HFF-Myc (cell line): Measurements from ENCODE around the gene GABARAPL1.
"Not testable (repeated sequence)": the region's sequence is repeated elsewhere in the genome, so short reads cannot be mapped to it uniquely, and the experiment has no call there.

ENCODE experiments used
- DNase-seq: peaks from one replicate; pipeline ENCODE4 v3.0.0-alpha.2; 2011; ENCODE audit warnings: low read depth; ENCODE audit errors: extremely low read depth
- H3K4me3 ChIP-seq: replicated peaks from 2 replicates; pipeline ENCODE4 v1.5.1; 2011; ENCODE audit warnings: low read depth, mild to moderate bottlenecking, control low read depth, low read length
- TF ChIP-seq, protein P1 (sequence below): IDR thresholded peaks from 2 replicates; pipeline ENCODE4 v1.5.1; 2012; ENCODE audit warnings: mild to moderate bottlenecking, low read depth, low read length, control low read depth; ENCODE audit errors: missing control alignments

The GABARAPL1 gene

DNA sequence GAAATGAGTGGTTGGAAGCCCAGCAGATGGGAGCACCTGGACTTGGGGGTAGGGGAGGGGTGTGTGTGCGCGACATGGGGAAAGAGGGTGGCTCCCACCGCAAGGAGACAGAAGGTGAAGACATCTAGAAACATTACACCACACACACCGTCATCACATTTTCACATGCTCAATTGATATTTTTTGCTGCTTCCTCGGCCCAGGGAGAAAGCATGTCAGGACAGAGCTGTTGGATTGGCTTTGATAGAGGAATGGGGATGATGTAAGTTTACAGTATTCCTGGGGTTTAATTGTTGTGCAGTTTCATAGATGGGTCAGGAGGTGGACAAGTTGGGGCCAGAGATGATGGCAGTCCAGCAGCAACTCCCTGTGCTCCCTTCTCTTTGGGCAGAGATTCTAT, 9.2 kb downstream of the GABARAPL1 start:
- no peak for DNase-seq
- H3K4me3 ChIP-seq: no peak overlapping the region

DNA sequence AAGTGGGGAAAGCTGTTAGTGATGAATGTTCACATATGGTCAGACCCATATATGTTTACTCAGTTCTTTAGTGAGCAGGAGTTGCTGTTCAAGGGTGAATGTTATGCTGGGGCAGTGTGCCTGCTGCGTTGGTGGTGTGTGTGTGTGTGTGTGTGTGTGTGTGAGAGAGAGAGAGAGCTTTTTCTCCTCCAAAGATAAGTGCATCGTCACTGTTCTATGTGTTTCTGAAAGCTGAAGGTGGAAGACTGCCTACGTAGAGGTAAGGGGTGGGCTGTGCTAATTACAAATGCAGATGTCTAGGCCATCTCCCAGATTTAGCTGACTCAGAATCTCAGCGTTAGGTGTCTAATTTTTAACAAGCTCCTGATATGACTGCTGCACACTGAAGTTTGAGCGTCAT, 10.5 kb downstream of the GABARAPL1 start:
- H3K4me3 ChIP-seq: no peak overlapping the region
- DNase-seq: no peak
- TF ChIP-seq, protein P1, sequence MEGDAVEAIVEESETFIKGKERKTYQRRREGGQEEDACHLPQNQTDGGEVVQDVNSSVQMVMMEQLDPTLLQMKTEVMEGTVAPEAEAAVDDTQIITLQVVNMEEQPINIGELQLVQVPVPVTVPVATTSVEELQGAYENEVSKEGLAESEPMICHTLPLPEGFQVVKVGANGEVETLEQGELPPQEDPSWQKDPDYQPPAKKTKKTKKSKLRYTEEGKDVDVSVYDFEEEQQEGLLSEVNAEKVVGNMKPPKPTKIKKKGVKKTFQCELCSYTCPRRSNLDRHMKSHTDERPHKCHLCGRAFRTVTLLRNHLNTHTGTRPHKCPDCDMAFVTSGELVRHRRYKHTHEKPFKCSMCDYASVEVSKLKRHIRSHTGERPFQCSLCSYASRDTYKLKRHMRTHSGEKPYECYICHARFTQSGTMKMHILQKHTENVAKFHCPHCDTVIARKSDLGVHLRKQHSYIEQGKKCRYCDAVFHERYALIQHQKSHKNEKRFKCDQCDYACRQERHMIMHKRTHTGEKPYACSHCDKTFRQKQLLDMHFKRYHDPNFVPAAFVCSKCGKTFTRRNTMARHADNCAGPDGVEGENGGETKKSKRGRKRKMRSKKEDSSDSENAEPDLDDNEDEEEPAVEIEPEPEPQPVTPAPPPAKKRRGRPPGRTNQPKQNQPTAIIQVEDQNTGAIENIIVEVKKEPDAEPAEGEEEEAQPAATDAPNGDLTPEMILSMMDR: no peak

More for the DNA sequence above, 9.2 kb downstream of the GABARAPL1 start:
- TF ChIP-seq, protein P1: no peak

DNA sequence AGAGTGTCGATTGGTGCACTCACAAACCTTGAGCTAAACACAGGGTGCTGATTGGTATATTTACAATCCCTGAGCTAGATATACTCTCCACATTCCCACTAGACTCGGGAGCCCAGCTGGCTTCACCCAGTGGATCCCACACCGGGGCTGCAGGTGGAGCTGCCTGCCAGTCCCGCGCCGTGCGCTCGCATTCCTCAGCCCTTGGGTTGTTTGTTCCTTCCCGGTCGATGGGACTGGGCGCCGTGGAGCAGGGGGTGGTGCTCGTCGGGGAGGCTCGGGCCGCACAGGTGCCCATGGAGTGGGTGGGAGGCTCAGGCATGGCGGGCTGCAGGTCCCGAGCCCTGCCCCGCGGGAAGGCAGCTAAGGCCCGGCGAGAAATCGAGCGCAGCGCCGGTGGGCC, 12.7 kb downstream of the GABARAPL1 start:
- DNase-seq, H3K4me3 ChIP-seq: not testable (repeated sequence)

DNA sequence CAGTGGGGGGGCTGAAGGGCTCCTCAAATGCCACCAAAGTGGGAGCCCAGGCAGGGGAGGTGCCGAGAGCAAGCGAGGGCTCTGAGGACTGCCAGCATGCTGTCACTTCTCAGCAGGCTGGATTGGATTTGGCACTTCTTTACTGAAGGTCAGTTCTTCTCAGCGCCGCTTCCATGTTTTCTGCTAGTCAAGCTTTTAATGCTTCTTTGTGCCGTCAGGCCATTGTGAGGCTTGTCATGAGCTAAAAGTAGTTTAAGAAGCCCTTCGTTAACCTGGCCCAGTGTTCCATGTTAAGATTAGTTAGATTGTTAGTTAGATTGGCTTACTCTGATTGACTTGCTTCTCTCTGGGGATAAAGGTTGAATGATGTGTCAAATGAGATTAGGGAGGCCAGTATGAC, 13.4 kb downstream of the GABARAPL1 start:
- TF ChIP-seq, protein P1: no peak
- DNase-seq: no peak
- H3K4me3 ChIP-seq: no peak overlapping the region

DNA sequence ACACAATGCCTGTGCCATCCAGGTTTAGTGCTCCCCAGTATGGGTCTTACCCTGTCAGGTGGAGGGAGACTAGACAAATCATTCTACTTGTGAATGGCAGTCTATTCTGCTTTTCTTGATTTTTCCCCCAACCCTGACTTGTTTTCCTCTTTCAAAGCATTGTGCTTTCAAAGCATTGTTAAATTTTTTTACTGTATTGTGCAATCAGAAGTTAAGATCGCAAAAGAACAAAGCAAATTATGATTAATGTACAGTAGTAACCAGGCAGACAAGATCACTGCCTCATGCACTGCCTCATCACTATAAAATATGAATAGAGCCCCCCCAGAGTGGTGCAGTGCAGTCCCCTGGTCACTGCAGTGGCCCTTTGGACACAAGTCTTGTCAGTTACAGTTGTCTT, 14.1 kb downstream of the GABARAPL1 start:
- no peak for DNase-seq
- TF ChIP-seq, protein P1: no peak
- no peak overlapping the region for H3K4me3 ChIP-seq

DNA sequence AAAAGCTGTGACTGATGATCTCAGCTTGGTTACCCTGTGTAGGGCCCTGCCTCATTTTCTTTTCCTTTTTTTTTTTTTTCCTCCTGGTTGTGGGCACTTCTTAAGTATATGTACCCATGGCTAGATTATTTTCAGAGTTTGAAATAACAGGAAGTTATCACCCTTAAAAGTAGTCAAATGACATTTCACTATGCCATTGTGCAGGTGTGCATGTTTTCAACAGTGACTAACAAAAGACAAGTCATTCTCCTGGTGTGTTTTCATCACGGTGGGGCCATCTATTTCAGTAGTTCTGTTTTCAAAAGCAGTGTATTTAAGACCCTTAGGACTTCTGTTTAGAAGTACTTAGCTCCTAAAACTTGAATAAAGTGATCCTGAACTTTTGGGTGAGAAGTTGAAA, 15.0 kb downstream of the GABARAPL1 start:
- no peak for DNase-seq
- TF ChIP-seq, protein P1: no peak
- H3K4me3 ChIP-seq: no peak overlapping the region

DNA sequence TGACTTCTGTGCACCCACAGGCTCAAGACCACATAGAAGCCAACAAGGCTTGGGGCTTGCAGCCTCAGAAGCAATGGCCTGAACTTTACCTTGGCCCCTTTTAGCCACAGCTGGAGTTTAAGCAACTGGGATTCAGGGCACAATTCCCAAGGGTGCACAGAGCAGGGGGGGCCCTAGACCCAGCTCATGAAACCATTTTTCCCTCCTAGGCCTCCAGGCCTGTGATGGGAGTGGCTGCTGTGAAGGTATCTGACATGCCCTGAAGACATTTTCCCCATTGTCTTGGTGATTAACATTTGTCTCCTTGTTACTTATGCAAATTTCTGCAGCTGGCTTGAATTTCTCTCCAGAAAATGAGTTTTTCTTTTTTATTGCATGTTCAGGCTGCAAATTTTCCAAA, 21.9 kb downstream of the GABARAPL1 start:
- TF ChIP-seq, protein P1: no peak
- DNase-seq: no peak
- H3K4me3 ChIP-seq: no peak overlapping the region
